HepG2 (cell line): ENCODE results near the gene C19orf73. TPM values are rescaled to one million over a fixed set of nuclear protein-coding genes. Genes with fewer than 3 reads are reported as not detected.

ENCODE experiments used
- DMAP1 ChIP-seq: IDR thresholded peaks from 2 replicates; pipeline ENCODE4 v1.6.1; 2016
- HES4 ChIP-seq: sonication (generic); formaldehyde crosslinking; IDR thresholded peaks from 2 replicates; pipeline ENCODE4 v1.9.0; 2021; ENCODE audit warnings: mild to moderate bottlenecking, missing genetic modification reagents, borderline replicate concordance
- HIVEP1 ChIP-seq: sonication (generic); formaldehyde crosslinking; IDR thresholded peaks from 2 replicates; pipeline ENCODE4 v1.4.0; 2020; ENCODE audit warnings: mild to moderate bottlenecking, missing genetic modification reagents
- KDM5A ChIP-seq: fragments of 200-600 bp; sonication (generic); IDR thresholded peaks from 2 replicates; pipeline ENCODE4 v1.7.0; 2018; ENCODE audit warnings: antibody characterized with exemption, mild to moderate bottlenecking, low read length, borderline replicate concordance
- ZNF337 ChIP-seq: sonication (generic); formaldehyde crosslinking; IDR thresholded peaks from 2 replicates; pipeline ENCODE4 v1.5.1; 2020; ENCODE audit warnings: missing genetic modification reagents, low read depth, mild to moderate bottlenecking, borderline replicate concordance
- ZNF468 ChIP-seq: sonication (generic); formaldehyde crosslinking; IDR thresholded peaks from 2 replicates; pipeline ENCODE4 v1.8.0; 2022; ENCODE audit warnings: mild to moderate bottlenecking, moderate library complexity, missing genetic modification reagents
- ZNF780A ChIP-seq: sonication (generic); formaldehyde crosslinking; IDR thresholded peaks from 2 replicates; pipeline ENCODE4 v1.8.0; 2022; ENCODE audit warnings: mild to moderate bottlenecking, missing genetic modification reagents, moderate library complexity
- polyA plus RNA-seq, 8 experiments: library from polyadenylated mRNA; depleted of rRNA in 3 of 8; stranded (reverse) in 7 of 8; unstranded in 1 of 8; fragments of >200 nt; fragmentation: Illumina TruSeq in 4 of 8; extraction: Trizol in 4 of 8; gene quantifications; 2 replicates each; pipeline versions ENCODE4 v1.2.1 to v1.2.3, GENCODE V29; 2011 to 2016; ENCODE audit warnings: low read depth in 4 of 8, missing spikeins in 1 of 8, mixed read lengths in 1 of 8; ENCODE audit not compliant: insufficient read depth in 1 of 8
- total RNA-seq, 5 experiments: library from RNA; depleted of rRNA; stranded (reverse); fragments of >200 nt; fragmentation: Illumina TruSeq; extraction: Trizol; gene quantifications; 2 replicates each; pipeline ENCODE4 v1.2.3, GENCODE V29; 2016; ENCODE audit warnings: low read depth in 1 of 5
- TF ChIP-seq, protein P1 (sequence below): sonication (generic); formaldehyde crosslinking; IDR thresholded peaks from 2 replicates; pipeline ENCODE4 v1.4.0; 2020; ENCODE audit warnings: missing genetic modification reagents, borderline replicate concordance
- TF ChIP-seq, protein P2 (sequence below): sonication (generic); formaldehyde crosslinking; IDR thresholded peaks from 2 replicates; pipeline ENCODE4 v1.4.0; 2020; ENCODE audit warnings: mild to moderate bottlenecking, missing genetic modification reagents

The C19orf73 gene
- total and polyA plus RNA-seq, 2 of the 13 experiments (the other 11 are each of a cell fraction or from before 2014, with no cell fraction given), result 1.4 to 1.5 TPM

DNA sequence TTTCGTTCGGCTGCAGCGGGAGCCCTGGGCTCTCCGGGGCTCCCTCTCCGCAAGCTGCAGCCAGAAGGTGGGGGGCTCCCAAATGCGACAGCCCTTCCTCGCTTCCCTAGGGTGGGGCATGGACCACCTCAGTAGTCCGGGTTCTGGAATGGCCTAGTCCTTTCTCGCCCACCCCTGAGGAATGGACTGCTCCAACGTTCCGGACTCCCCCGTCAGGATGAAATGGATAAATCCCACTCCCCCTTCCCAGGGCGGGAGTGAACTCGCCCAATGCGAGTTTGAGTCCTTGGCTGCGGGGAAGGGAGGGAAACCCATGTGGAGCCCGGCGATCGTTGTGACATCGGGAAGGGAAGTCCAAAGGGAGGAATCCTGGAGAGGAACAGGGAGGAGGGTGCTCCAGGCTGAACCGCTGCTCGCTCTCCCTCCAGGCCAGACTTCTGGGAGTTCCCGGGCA, 30.7 kb upstream of the C19orf73 start (continued):
- TF ChIP-seq, protein P1, sequence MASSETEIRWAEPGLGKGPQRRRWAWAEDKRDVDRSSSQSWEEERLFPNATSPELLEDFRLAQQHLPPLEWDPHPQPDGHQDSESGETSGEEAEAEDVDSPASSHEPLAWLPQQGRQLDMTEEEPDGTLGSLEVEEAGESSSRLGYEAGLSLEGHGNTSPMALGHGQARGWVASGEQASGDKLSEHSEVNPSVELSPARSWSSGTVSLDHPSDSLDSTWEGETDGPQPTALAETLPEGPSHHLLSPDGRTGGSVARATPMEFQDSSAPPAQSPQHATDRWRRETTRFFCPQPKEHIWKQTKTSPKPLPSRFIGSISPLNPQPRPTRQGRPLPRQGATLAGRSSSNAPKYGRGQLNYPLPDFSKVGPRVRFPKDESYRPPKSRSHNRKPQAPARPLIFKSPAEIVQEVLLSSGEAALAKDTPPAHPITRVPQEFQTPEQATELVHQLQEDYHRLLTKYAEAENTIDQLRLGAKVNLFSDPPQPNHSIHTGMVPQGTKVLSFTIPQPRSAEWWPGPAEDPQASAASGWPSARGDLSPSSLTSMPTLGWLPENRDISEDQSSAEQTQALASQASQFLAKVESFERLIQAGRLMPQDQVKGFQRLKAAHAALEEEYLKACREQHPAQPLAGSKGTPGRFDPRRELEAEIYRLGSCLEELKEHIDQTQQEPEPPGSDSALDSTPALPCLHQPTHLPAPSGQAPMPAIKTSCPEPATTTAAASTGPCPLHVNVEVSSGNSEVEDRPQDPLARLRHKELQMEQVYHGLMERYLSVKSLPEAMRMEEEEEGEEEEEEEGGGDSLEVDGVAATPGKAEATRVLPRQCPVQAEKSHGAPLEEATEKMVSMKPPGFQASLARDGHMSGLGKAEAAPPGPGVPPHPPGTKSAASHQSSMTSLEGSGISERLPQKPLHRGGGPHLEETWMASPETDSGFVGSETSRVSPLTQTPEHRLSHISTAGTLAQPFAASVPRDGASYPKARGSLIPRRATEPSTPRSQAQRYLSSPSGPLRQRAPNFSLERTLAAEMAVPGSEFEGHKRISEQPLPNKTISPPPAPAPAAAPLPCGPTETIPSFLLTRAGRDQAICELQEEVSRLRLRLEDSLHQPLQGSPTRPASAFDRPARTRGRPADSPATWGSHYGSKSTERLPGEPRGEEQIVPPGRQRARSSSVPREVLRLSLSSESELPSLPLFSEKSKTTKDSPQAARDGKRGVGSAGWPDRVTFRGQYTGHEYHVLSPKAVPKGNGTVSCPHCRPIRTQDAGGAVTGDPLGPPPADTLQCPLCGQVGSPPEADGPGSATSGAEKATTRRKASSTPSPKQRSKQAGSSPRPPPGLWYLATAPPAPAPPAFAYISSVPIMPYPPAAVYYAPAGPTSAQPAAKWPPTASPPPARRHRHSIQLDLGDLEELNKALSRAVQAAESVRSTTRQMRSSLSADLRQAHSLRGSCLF, result no peak
- TF ChIP-seq KDM5A (peak; percentile 56; the same call in 1 of the 2 replicates), ZNF468 (CRISPR knock-in tag) (no peak), HES4 (CRISPR knock-in tag) (0 out of 2 replicates have a peak, but pooled peaks have one; percentile 29), DMAP1 (CRISPR knock-in tag) (peak; percentile 36; the same call in 1 of the 2 replicates), ZNF337 (CRISPR knock-in tag) (no peak), ZNF780A (CRISPR knock-in tag) (no peak), HIVEP1 (no peak)
- TF ChIP-seq, protein P2, sequence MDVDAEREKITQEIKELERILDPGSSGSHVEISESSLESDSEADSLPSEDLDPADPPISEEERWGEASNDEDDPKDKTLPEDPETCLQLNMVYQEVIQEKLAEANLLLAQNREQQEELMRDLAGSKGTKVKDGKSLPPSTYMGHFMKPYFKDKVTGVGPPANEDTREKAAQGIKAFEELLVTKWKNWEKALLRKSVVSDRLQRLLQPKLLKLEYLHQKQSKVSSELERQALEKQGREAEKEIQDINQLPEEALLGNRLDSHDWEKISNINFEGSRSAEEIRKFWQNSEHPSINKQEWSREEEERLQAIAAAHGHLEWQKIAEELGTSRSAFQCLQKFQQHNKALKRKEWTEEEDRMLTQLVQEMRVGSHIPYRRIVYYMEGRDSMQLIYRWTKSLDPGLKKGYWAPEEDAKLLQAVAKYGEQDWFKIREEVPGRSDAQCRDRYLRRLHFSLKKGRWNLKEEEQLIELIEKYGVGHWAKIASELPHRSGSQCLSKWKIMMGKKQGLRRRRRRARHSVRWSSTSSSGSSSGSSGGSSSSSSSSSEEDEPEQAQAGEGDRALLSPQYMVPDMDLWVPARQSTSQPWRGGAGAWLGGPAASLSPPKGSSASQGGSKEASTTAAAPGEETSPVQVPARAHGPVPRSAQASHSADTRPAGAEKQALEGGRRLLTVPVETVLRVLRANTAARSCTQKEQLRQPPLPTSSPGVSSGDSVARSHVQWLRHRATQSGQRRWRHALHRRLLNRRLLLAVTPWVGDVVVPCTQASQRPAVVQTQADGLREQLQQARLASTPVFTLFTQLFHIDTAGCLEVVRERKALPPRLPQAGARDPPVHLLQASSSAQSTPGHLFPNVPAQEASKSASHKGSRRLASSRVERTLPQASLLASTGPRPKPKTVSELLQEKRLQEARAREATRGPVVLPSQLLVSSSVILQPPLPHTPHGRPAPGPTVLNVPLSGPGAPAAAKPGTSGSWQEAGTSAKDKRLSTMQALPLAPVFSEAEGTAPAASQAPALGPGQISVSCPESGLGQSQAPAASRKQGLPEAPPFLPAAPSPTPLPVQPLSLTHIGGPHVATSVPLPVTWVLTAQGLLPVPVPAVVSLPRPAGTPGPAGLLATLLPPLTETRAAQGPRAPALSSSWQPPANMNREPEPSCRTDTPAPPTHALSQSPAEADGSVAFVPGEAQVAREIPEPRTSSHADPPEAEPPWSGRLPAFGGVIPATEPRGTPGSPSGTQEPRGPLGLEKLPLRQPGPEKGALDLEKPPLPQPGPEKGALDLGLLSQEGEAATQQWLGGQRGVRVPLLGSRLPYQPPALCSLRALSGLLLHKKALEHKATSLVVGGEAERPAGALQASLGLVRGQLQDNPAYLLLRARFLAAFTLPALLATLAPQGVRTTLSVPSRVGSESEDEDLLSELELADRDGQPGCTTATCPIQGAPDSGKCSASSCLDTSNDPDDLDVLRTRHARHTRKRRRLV (CRISPR knock-in tag), result no peak
